ENCODE results near the gene SS18L1. TPM values are rescaled to one million over a fixed set of nuclear protein-coding genes. Genes with fewer than 3 reads are reported as not detected.

Gene SS18L1
- total and polyA plus RNA-seq, 2 experiments from 2014 or later = 6.5 to 32.6 TPM

DNA sequence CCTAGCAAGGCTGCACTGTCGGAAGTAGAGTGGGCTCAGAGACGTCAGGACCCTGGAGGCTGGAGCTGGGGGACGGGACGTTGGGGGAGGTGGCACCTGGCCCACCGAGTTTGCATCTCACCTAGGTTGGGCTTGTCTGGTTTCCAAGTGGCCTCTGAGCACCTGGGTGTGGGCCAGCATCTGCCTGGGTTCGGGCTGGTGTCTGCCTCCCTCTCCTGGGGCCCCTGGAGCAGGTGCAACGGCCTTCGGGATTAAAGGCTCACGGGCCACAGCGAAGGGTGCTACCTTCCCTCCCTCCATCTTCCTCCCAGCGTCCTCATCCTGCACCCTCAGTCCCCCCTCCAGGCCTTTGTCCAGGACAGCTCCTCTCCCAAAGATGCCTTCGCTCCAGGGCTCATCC, 70.5 kb downstream of the SS18L1 start (continued):
- TF ChIP-seq, protein P1, sequence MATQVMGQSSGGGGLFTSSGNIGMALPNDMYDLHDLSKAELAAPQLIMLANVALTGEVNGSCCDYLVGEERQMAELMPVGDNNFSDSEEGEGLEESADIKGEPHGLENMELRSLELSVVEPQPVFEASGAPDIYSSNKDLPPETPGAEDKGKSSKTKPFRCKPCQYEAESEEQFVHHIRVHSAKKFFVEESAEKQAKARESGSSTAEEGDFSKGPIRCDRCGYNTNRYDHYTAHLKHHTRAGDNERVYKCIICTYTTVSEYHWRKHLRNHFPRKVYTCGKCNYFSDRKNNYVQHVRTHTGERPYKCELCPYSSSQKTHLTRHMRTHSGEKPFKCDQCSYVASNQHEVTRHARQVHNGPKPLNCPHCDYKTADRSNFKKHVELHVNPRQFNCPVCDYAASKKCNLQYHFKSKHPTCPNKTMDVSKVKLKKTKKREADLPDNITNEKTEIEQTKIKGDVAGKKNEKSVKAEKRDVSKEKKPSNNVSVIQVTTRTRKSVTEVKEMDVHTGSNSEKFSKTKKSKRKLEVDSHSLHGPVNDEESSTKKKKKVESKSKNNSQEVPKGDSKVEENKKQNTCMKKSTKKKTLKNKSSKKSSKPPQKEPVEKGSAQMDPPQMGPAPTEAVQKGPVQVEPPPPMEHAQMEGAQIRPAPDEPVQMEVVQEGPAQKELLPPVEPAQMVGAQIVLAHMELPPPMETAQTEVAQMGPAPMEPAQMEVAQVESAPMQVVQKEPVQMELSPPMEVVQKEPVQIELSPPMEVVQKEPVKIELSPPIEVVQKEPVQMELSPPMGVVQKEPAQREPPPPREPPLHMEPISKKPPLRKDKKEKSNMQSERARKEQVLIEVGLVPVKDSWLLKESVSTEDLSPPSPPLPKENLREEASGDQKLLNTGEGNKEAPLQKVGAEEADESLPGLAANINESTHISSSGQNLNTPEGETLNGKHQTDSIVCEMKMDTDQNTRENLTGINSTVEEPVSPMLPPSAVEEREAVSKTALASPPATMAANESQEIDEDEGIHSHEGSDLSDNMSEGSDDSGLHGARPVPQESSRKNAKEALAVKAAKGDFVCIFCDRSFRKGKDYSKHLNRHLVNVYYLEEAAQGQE (IDR thresholded peaks at IDR 0.05; ENCODE audit: unreplicated experiment) = no peak
- TF ChIP-seq CREB1 (CRISPR knock-in tag; IDR thresholded peaks at IDR 0.05; ENCODE audit: low read depth) = no peak
- no peak for TF ChIP-seq NANOG (IDR thresholded peaks at IDR 0.05; ENCODE audit: borderline replicate concordance)
- TF ChIP-seq, protein P2, sequence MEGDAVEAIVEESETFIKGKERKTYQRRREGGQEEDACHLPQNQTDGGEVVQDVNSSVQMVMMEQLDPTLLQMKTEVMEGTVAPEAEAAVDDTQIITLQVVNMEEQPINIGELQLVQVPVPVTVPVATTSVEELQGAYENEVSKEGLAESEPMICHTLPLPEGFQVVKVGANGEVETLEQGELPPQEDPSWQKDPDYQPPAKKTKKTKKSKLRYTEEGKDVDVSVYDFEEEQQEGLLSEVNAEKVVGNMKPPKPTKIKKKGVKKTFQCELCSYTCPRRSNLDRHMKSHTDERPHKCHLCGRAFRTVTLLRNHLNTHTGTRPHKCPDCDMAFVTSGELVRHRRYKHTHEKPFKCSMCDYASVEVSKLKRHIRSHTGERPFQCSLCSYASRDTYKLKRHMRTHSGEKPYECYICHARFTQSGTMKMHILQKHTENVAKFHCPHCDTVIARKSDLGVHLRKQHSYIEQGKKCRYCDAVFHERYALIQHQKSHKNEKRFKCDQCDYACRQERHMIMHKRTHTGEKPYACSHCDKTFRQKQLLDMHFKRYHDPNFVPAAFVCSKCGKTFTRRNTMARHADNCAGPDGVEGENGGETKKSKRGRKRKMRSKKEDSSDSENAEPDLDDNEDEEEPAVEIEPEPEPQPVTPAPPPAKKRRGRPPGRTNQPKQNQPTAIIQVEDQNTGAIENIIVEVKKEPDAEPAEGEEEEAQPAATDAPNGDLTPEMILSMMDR (conservative IDR thresholded peaks at IDR 0.05; ENCODE audit: low read depth in 2 of 2) = no peak
- TF ChIP-seq EZH2phosphoT487 (IDR thresholded peaks at IDR 0.05; ENCODE audit: unreplicated experiment) = no peak
- no peak for TF ChIP-seq ZNF114 (CRISPR knock-in tag; IDR thresholded peaks at IDR 0.05)
- TF ChIP-seq ZNF331 (CRISPR knock-in tag; IDR thresholded peaks at IDR 0.05; ENCODE audit: low read depth) = no peak
- TF ChIP-seq EZH2 (IDR thresholded peaks at IDR 0.05; ENCODE audit: low read depth, unreplicated experiment) = no peak
- no peak for TF ChIP-seq JUNB (IDR thresholded peaks at IDR 0.05; ENCODE audit: unreplicated experiment)
- no peak for TF ChIP-seq POLR2AphosphoS5 (IDR thresholded peaks at IDR 0.05; ENCODE audit: low read depth)

DNA sequence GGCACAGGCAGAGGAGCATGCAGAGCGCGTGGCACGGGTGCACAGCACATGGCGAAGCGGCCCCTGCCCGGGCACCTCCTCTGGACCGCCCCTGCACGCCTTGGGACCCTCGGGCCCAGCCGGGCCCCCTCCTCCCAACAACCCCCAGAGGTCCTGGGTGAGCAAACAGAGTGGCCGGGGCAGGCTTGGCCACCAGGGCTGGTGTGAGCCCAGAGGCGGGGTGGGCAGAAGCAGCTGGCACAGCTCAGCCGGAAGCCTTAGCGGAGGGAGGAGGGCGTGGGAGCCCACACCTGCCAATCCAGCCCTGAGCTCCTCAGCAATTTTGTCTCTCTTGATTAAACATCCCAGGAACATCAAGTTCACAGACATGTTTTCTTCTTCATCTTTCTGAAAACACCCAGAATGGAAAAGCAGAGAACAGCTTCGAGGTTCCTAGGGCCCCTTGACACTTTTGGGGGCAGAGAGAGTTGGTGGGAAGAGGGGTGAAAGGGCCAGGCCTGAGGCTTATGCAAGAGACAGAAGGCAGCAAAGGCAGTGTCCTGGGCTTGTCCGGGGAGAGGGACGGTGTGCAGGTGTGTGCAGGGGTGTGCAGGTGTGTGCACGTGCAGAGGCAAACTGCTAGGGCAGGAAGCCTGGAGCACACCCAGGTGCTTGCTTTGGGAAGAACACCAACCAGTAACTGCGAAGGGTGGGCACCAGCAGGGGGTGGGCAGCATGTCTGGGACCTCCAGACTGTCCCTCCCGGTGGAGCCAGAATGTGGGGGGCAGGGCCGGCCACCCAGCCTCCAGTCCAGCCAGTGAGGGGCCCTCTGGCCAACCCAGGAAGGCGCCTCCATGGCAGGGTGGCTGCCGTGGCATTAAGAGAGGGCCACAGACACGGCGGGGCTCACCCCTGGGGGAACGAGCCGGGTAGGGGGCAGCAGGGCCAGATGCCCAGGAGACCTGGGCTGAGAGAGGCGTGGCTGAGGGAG, 71.7 kb downstream of the SS18L1 start:
- DNase-seq (ENCODE audit: low spot score) = no peak
- Mint-ChIP-seq H3K4me1 (peaks cover 8% of the 10 kb centered on the region; the same call in 2 of the 3 replicates), H3K36me3 (ENCODE audit: low read depth) (no peaks in the 10 kb centered on the region), H3K27ac (no peak overlapping the region), H3K9me3 (no peaks in the 10 kb centered on the region), H3K4me3 (no peak overlapping the region; the same call in 2 of the 3 replicates), H3K27me3 (ENCODE audit: insufficient read depth, low read depth, poor library complexity) (peaks cover 25% of the 10 kb centered on the region)
- H3K4me3 ChIP-seq = no peak overlapping the region
- H3K27ac ChIP-seq (ENCODE audit: low read depth) = no peak overlapping the region
- no peaks in the 10 kb centered on the region; the same call in 1 of the 2 replicates for H4K20me1 ChIP-seq (replicated peaks; ENCODE audit: insufficient read depth)
- no peak for TF ChIP-seq ZNF331 (CRISPR knock-in tag; IDR thresholded peaks at IDR 0.05; ENCODE audit: low read depth)
- no peak for TF ChIP-seq ZNF114 (CRISPR knock-in tag; IDR thresholded peaks at IDR 0.05)
- TF ChIP-seq, protein P2 (conservative IDR thresholded peaks at IDR 0.05; ENCODE audit: low read depth in 2 of 2) = no peak
- no peak for TF ChIP-seq EZH2phosphoT487 (IDR thresholded peaks at IDR 0.05; ENCODE audit: unreplicated experiment)
- TF ChIP-seq, protein P3, sequence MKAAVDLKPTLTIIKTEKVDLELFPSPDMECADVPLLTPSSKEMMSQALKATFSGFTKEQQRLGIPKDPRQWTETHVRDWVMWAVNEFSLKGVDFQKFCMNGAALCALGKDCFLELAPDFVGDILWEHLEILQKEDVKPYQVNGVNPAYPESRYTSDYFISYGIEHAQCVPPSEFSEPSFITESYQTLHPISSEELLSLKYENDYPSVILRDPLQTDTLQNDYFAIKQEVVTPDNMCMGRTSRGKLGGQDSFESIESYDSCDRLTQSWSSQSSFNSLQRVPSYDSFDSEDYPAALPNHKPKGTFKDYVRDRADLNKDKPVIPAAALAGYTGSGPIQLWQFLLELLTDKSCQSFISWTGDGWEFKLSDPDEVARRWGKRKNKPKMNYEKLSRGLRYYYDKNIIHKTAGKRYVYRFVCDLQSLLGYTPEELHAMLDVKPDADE (IDR thresholded peaks at IDR 0.05) = no peak
- no peaks in the 10 kb centered on the region for H3K36me3 ChIP-seq (ENCODE audit: insufficient read depth)
- no peak overlapping the region for H3K4me2 ChIP-seq
- H3K27me3 ChIP-seq (ENCODE audit: insufficient read depth) = peaks cover 21% of the 10 kb centered on the region
- H3K9me2 ChIP-seq (ENCODE audit: insufficient read depth) = no peaks in the 10 kb centered on the region
- H3K79me2 ChIP-seq (replicated peaks; ENCODE audit: insufficient read depth) = no peaks in the 10 kb centered on the region
- no peaks in the 10 kb centered on the region for H3F3A ChIP-seq (replicated peaks; ENCODE audit: low read depth)
- H3K4me1 ChIP-seq (ENCODE audit: insufficient read depth) = peaks cover 7% of the 10 kb centered on the region
- no peak overlapping the region for H2AFZ ChIP-seq
- no peak for ATAC-seq
